Effector memory CD4-positive, alpha-beta T cell (primary cell): ENCODE measurements around the gene GNB3.

ENCODE experiments used
- DNase-seq, 3 donors: peaks; one replicate each; pipeline ENCODE4 v3.0.0-alpha.2; 2020
- H3K27ac ChIP-seq: 2 replicates; pipeline ENCODE4 v1.7.0; 2013; ENCODE audit warnings: mild to moderate bottlenecking, low read length, moderate library complexity; ENCODE audit not compliant: insufficient read depth, poor library complexity, severe bottlenecking
- H3K27me3 ChIP-seq: replicated peaks from 2 replicates; pipeline ENCODE4 v1.7.0; 2013; ENCODE audit warnings: mild to moderate bottlenecking, low read length; ENCODE audit not compliant: insufficient read depth, control insufficient read depth, poor library complexity, severe bottlenecking
- H3K36me3 ChIP-seq: 2 replicates; pipeline ENCODE4 v1.7.0; 2013; ENCODE audit warnings: mild to moderate bottlenecking, low read length, moderate library complexity; ENCODE audit not compliant: control insufficient read depth, insufficient read depth
- H3K4me1 ChIP-seq: 2 replicates; pipeline ENCODE4 v1.7.0; 2013; ENCODE audit warnings: low read length, mild to moderate bottlenecking; ENCODE audit not compliant: control insufficient read depth, insufficient read depth, poor library complexity, severe bottlenecking
- H3K4me3 ChIP-seq: 2 replicates; pipeline ENCODE4 v1.7.0; 2013; ENCODE audit warnings: low read length, low read depth, mild to moderate bottlenecking; ENCODE audit not compliant: insufficient read depth, poor library complexity, severe bottlenecking
- H3K9me3 ChIP-seq: 2 replicates; pipeline ENCODE4 v1.7.0; 2013; ENCODE audit warnings: mild to moderate bottlenecking, low read length, moderate library complexity; ENCODE audit not compliant: control insufficient read depth

GNB3 gene

DNA sequence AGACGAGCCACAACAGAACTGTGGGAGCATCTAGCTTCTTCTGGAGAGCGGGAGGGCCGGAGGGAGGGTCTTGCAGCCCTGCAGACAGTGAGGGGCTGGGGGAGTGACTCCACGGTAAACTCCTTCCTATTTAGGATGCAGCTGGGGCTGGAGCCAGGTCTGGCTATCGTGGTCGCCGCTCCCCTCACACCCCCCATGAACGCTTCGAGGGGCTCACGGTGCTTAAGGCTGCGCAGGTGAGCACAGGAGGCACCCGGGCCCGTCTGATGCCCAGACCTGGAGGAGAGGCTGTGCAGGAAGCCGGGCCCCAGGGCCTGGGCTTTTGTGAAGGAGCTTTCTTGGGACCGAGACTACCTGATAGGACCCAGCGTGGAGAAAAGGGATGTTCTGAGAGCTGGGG lies 3.9 kb upstream of the GNB3 start:
- H3K36me3 ChIP-seq, result no peaks in the 10 kb centered on the region
- H3K27me3 ChIP-seq, result no peaks in the 10 kb centered on the region
- H3K9me3 ChIP-seq, result no peaks in the 10 kb centered on the region
- H3K27ac ChIP-seq, result no peak overlapping the region
- no peak for DNase-seq
- no peaks in the 10 kb centered on the region for H3K4me1 ChIP-seq
- H3K4me3 ChIP-seq, result no peak overlapping the region

DNA sequence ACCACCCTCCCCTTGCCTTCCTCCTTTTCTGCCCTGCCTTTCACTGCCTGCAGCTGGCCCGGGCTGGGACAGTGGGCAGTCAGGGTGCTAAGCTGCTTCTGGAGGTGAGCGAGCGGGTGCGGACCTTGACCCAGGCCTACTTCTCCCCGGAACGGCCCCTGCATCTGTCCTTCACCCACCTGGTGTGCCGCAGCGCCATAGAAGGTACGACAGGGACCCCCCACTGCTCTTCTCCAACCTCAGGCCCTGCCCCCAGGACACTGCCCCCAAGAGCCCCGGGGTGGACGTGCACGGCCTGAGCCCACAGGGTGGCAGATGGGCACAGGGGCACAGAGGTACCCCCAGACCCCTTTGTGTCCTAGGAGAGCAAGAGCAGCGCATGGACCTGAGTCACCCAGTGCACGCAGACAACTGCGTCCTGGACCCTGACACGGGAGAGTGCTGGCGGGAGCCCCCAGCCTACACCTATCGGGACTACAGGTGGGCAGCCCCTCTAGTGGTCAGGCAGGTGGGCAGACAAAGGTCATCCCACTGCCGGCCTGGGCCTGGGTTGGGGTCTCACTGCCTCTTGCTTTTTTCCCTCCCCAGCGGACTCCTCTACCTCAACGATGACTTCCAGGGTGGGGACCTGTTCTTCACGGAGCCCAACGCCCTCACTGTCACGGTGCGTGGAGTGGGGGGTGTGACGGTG lies 3.2 kb upstream of the GNB3 start:
- DNase-seq, result no peak
- Histone ChIP-seq H3K9me3 (no peaks in the 10 kb centered on the region), H3K27me3 (no peaks in the 10 kb centered on the region), H3K27ac (no peak overlapping the region), H3K4me3 (no peak overlapping the region), H3K36me3 (no peaks in the 10 kb centered on the region), H3K4me1 (no peaks in the 10 kb centered on the region)

DNA sequence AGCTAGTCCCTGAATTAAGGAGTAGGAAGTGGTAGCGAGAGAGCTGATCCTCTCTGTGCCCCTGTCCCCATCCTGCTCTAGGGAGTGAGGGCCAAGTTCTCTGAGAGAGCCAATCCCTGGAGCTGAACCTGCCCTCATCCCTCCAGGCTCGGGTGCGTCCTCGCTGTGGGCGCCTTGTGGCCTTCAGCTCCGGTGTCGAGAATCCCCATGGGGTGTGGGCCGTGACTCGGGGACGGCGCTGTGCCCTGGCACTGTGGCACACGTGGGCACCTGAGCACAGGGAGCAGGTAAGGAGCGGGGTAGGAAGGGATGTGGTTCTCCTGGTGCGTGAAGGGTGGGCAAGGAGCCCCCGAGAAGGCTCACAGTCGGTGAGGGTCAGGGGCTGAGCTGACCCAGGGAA lies 1.9 kb upstream of the GNB3 start:
- Histone ChIP-seq H3K36me3 (no peaks in the 10 kb centered on the region), H3K4me1 (no peaks in the 10 kb centered on the region), H3K4me3 (no peak overlapping the region), H3K9me3 (no peaks in the 10 kb centered on the region), H3K27me3 (no peaks in the 10 kb centered on the region), H3K27ac (no peak overlapping the region)
- DNase-seq, result no peak

DNA sequence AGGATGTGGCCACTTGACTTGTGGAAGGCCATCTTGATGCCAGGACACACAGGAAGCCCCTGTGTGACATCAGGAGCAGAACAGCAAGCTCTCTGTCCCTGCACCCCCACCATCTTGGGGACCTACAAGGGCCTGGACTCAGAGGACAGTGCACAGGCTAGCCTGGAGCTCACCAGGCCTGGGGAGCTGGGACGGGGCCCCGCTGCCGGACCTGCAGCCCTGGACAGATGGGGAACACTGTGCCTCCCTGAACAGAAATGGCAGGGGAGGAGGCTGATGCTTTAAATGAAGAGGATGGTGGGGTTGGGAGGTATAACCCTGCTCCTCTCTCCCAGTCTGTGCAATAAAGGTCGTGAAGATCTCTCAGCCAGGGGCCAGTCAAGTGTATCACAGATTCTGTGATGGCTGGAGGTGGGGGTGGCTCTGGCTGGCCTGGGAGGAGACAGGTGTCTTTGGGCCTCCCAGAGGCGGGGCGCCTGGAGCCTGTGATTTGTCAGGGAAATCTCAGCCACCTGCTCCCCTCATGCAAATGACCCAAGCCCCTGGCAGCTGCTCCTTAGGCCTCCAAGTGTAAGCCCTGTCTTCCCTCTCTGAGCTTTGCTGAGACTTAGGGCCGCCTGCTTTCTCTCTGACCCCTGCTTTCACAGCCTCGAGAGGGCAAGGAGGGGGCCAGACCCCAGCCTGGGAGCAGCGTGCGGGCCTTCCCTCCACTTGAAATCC lies 1.1 kb upstream of the GNB3 start:
- Histone ChIP-seq H3K27ac (no peak overlapping the region), H3K4me1 (no peaks in the 10 kb centered on the region), H3K36me3 (no peaks in the 10 kb centered on the region), H3K27me3 (no peaks in the 10 kb centered on the region), H3K4me3 (no peak overlapping the region), H3K9me3 (no peaks in the 10 kb centered on the region)
- DNase-seq, result no peak

DNA sequence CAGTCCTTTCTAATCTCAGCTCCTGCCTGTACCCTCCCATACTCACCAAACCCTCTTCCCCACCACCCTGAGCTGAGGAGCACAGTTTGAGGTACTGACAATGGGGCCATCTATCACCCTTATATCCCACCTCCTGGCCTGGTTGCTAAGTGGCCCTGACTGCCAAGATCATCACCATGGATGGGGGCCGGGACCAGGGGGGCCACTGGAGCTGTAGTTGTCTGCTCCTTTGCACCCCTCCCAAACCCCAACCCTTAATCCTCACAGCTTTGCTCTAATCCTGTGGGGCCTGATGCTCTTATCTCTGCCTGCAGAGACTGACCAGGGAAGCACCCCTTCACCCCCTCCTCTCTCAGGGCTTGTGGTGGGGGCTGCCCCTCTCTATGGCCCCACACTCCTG lies 395 bp upstream of the GNB3 start:
- Histone ChIP-seq H3K36me3 (no peaks in the 10 kb centered on the region), H3K27me3 (no peaks in the 10 kb centered on the region), H3K4me3 (no peak overlapping the region), H3K4me1 (no peaks in the 10 kb centered on the region), H3K9me3 (no peaks in the 10 kb centered on the region), H3K27ac (no peak overlapping the region)
- DNase-seq, result no peak

DNA sequence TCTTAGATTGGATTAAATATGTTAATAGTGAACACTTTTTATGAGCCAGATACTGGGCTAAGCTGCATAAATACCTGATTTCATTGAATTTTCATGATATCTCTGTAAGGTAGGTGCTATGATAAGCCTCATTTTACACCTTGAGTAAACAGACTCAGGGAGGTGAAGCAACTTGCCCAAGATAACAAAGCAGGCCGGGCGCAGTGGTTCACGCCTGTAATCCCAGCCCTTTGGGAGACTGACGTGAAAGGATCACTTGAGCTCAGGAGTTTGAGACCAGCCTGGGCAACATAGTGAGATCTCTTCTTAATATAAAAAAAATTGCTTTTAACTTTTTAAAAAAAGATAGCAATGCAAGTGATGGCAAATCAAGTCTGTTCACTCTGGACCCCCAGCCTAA lies 1.4 kb downstream of the GNB3 start:
- H3K36me3 ChIP-seq, result no peaks in the 10 kb centered on the region
- no peaks in the 10 kb centered on the region for H3K9me3 ChIP-seq
- no peaks in the 10 kb centered on the region for H3K27me3 ChIP-seq
- no peaks in the 10 kb centered on the region for H3K4me1 ChIP-seq
- no peak for DNase-seq
- H3K4me3 ChIP-seq, result no peak overlapping the region
- H3K27ac ChIP-seq, result no peak overlapping the region

DNA sequence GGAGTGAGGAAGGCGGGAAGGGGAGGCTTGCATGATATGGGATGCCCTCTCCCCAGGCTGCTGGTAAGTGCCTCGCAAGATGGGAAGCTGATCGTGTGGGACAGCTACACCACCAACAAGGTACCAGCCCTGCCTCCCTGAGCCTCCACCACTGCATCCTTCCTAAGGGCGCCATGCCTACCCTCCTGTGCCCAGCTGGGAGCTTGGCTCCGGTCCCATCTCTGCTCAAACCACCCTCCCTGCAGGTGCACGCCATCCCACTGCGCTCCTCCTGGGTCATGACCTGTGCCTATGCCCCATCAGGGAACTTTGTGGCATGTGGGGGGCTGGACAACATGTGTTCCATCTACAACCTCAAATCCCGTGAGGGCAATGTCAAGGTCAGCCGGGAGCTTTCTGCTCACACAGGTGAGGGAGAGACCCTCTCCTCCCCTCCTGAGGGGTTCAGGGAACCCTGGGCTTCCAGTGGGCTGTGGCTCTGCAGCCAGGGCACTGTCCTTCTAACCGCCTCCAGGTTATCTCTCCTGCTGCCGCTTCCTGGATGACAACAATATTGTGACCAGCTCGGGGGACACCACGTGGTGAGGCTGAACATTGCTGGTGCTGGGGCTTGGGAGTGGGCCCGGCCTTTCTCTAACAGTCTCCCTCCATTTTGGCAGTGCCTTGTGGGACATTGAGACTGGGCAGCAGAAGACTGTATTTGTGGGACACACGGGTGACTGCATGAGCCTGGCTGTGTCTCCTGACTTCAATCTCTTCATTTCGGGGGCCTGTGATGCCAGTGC lies 2.6 kb downstream of the GNB3 start:
- no peaks in the 10 kb centered on the region for H3K4me1 ChIP-seq
- H3K27me3 ChIP-seq, result no peaks in the 10 kb centered on the region
- H3K9me3 ChIP-seq, result no peaks in the 10 kb centered on the region
- H3K4me3 ChIP-seq, result no peak overlapping the region
- no peak for DNase-seq
- no peaks in the 10 kb centered on the region for H3K36me3 ChIP-seq
- H3K27ac ChIP-seq, result no peak overlapping the region

DNA sequence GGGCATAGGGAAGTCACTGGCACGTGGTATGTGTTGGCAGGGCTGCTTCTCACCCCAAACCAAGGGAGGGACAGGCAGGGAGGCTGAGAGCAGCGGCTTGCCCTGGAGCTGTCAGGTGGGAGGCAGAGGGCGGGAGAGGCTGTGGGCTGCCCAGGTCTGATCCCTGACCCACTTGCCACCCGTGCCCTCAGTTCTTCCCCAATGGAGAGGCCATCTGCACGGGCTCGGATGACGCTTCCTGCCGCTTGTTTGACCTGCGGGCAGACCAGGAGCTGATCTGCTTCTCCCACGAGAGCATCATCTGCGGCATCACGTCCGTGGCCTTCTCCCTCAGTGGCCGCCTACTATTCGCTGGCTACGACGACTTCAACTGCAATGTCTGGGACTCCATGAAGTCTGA lies 4.7 kb downstream of the GNB3 start:
- H3K4me3 ChIP-seq, result no peak overlapping the region
- H3K36me3 ChIP-seq, result no peaks in the 10 kb centered on the region
- no peak overlapping the region for H3K27ac ChIP-seq
- no peak for DNase-seq
- H3K4me1 ChIP-seq, result no peaks in the 10 kb centered on the region
- no peaks in the 10 kb centered on the region for H3K27me3 ChIP-seq
- no peaks in the 10 kb centered on the region for H3K9me3 ChIP-seq

DNA sequence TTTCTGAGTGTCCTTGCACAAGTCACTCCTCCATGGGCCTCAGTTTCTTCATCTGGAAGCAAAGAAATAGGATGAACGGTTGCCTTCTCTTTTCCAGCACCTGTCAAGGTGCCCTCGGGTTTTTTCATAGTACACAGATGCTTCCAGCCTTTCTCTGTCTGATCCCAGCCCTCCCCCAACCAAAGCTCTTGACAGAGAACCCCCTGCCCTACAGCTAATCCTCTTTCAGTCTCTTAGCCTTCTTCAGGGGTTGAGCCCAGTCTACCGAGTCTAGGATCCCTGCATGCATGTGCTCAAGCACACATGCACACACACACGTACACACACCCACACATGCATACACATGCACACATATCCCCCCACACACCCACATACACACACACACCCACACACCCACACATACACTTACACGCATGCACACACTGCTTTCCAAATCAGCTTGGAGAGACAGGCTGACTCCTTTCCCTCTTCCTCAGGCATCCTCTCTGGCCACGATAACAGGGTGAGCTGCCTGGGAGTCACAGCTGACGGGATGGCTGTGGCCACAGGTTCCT lies 5.7 kb downstream of the GNB3 start:
- H3K9me3 ChIP-seq, result no peaks in the 10 kb centered on the region
- peaks cover 4% of the 10 kb centered on the region for H3K4me1 ChIP-seq
- H3K27ac ChIP-seq, result no peak overlapping the region
- no peak for DNase-seq
- H3K4me3 ChIP-seq, result no peak overlapping the region
- H3K36me3 ChIP-seq, result no peaks in the 10 kb centered on the region
- H3K27me3 ChIP-seq, result no peaks in the 10 kb centered on the region

DNA sequence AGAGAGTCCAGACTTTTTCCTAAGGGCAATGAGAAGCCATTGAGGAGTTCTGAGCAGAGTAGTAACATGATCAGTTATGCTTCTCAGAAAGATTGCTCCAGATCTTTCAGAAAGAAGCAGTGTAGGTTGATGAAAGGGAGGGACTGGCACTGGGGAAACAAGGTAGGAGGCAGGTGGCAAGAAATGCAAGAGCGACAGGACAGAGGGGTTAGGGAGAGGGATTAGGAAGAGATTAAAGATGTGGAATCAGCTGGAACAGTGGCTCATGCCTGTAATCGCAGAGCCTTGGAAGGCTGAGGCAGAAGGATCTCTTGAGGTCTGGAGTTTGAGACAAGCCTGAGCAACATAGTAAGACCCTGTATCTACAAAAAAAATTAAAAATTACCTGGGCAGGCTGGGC lies 7.0 kb downstream of the GNB3 start:
- H3K36me3 ChIP-seq, result no peaks in the 10 kb centered on the region

More for the DNA sequence above, 7.0 kb downstream of the GNB3 start:
- no peaks in the 10 kb centered on the region for H3K27me3 ChIP-seq
- H3K4me3 ChIP-seq, result no peak overlapping the region
- no peak overlapping the region for H3K27ac ChIP-seq
- peaks cover 6% of the 10 kb centered on the region for H3K4me1 ChIP-seq
- no peaks in the 10 kb centered on the region for H3K9me3 ChIP-seq
- no peak for DNase-seq
